Stimulated activated CD4-positive, alpha-beta T cell treated with anti-CD3 and anti-CD28 coated beads, Interleukin-4, amount 100 ng/mL, for 24 hours (primary cell): ENCODE measurements around the gene SLC38A3.

ENCODE experiments used
- DNase-seq: peaks from one replicate; pipeline ENCODE4 v3.0.0-alpha.2; 2020

The SLC38A3 gene

GRCh38 chr3:50269977-50270413 lies 64.9 kb downstream of the SLC38A3 start:
- no peak for DNase-seq

DNA sequence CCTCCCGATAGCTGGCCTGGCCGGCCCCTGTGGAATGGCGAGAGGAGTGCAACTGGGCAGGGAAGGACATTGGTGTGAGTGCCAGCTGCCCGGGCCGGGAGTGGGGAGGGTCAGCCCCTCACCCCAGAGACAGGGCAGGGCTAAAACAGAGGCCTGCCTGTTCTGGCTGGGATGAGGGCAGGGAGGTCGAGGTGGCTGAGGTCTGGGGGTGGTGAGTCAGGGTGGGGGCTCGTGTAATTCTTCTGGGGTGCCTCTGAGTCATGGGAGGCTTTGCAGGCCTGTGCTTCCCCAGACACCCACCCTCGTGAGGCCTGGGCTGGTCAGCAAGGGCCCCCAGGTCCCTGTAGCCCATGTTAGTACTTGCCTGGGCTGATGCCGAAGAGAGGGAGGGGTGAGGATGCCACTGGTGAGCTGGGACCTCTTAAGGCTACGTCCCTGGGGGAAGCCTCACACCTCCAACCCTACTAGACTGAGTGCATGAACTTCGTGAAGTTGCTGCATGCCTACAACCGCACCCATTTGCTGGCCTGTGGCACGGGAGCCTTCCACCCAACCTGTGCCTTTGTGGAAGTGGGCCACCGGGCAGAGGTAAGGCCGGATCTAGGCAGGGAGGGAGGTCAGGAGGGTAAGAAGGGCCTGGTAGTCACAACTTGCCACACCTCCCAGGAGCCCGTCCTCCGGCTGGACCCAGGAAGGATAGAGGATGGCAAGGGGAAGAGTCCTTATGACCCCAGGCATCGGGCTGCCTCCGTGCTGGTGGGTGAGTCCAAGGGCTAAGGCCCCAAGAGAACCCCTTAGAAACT lies 65.6 kb downstream of the SLC38A3 start:
- DNase-seq: no peak
